GM12878 (cell line): ENCODE results near the gene SBF2. TPM values are rescaled to one million over a fixed set of nuclear protein-coding genes. Genes with fewer than 3 reads are reported as not detected.

ENCODE experiments used
- ATAC-seq: fragments of 200-7000 bp; cut with Tn5 transposase; 3 replicates; pipeline ENCODE4 v1.9.1; 2020; ENCODE audit warnings: mild to moderate bottlenecking, moderate library complexity
- BruUV-seq: library from RNA; stranded (reverse); fragments of 400-500 nt; replicated peaks from 2 replicates; lab custom pipeline; 2021; lab: Mats Ljungman, UMichigan
- CTCF ChIA-PET: fragments of 300-600 bp; sonication (Branson Sonifier 250); formaldehyde crosslinking; extraction: SDS; loops from one replicate; lab custom pipeline; 2021; ENCODE audit warnings: inconsistent platforms; lab: Yijun Ruan, JAX
- POLR2A ChIA-PET: fragments of 350-600 bp; formaldehyde crosslinking; extraction: SDS; loops from one replicate; lab custom pipeline; 2021; ENCODE audit warnings: inconsistent platforms; lab: Charles Lee
- RAD21 ChIA-PET: fragments of 300-600 bp; sonication (Branson Sonifier 250); formaldehyde crosslinking; loops from one replicate; lab custom pipeline; 2023; ENCODE audit warnings: antibody characterized with exemption; ENCODE audit not compliant: unreplicated experiment; lab: Charles Lee
- SMC1A ChIA-PET: fragments of 300-600 bp; sonication (Branson Sonifier 250); formaldehyde crosslinking; loops from one replicate; lab custom pipeline; 2023; ENCODE audit not compliant: unreplicated experiment, uncharacterized antibody; lab: Charles Lee
- DNase-seq: peaks from one replicate; pipeline ENCODE4 v3.0.0-alpha.2; 2011; ENCODE audit warnings: low read depth, low spot score
- FAIRE-seq: peaks from 3 replicates; lab custom pipeline; 2011; peaks lifted over from hg19 to GRCh38; lab: Jason Lieb, UNC
- H2AFZ ChIP-seq: 2 replicates; pipeline ENCODE4 v1.6.0; 2011; ENCODE audit warnings: low read depth, low read length, control low read depth; ENCODE audit not compliant: control insufficient read depth
- H3K27ac ChIP-seq: 2 replicates; pipeline ENCODE4 v1.5.1; 2011; ENCODE audit warnings: control low read depth; ENCODE audit not compliant: control insufficient read depth, insufficient read depth
- H3K27me3 ChIP-seq, 2 experiments: replicated peaks in 1 of 2; 2 replicates each; pipeline versions ENCODE4 v1.6.0 to v1.6.1; 2011; ENCODE audit warnings: low read length in 1 of 2; ENCODE audit not compliant: control insufficient read depth in 2 of 2, insufficient read depth in 2 of 2
- H3K36me3 ChIP-seq, 2 experiments: 2 replicates each; pipeline ENCODE4 v1.5.1; 2011; ENCODE audit warnings: low read length in 1 of 2; ENCODE audit not compliant: control insufficient read depth in 2 of 2, insufficient read depth in 2 of 2
- H3K4me1 ChIP-seq: 2 replicates; pipeline ENCODE4 v1.6.1; 2011; ENCODE audit warnings: mild to moderate bottlenecking, low read length, moderate library complexity, mixed read lengths; ENCODE audit not compliant: control insufficient read depth, insufficient read depth
- H3K4me2 ChIP-seq: 2 replicates; pipeline ENCODE4 v1.6.0; 2011; ENCODE audit warnings: control low read depth; ENCODE audit not compliant: control insufficient read depth, insufficient read depth
- H3K4me3 ChIP-seq: fragments of 200-600 bp; sonication (generic); 2 replicates; pipeline ENCODE4 v1.5.1; 2016
- H3K79me2 ChIP-seq: 2 replicates; pipeline ENCODE4 v1.6.0; 2011; ENCODE audit warnings: low read length; ENCODE audit not compliant: control insufficient read depth, insufficient read depth
- H3K9ac ChIP-seq: 2 replicates; pipeline ENCODE4 v1.8.0; 2011; ENCODE audit warnings: low read length, control low read depth, mixed read lengths; ENCODE audit not compliant: control insufficient read depth, insufficient read depth
- H3K9me3 ChIP-seq: replicated peaks from 3 replicates; pipeline ENCODE4 v1.5.1; 2011; ENCODE audit warnings: mild to moderate bottlenecking, low read length; ENCODE audit not compliant: control insufficient read depth, insufficient read depth
- H4K20me1 ChIP-seq: 2 replicates; pipeline ENCODE4 v1.6.0; 2011; ENCODE audit not compliant: control insufficient read depth, insufficient read depth
- BACH1 ChIP-seq: fragments of 450-650 bp; IDR thresholded peaks from 2 replicates; pipeline ENCODE4 v1.6.1; 2017; ENCODE audit warnings: mild to moderate bottlenecking, borderline replicate concordance
- E2F4 ChIP-seq: IDR thresholded peaks from 2 replicates; pipeline ENCODE4 v1.6.1; 2012; ENCODE audit warnings: low read depth, low read length, improper control_type of control experiment
- IKZF1 ChIP-seq: fragments of 450-650 bp; conservative IDR thresholded peaks from 2 replicates; pipeline ENCODE4 v1.6.1; 2017; ENCODE audit warnings: antibody characterized with exemption, mild to moderate bottlenecking
- JUNB ChIP-seq: IDR thresholded peaks from 2 replicates; pipeline ENCODE4 v1.6.1; 2016; ENCODE audit warnings: antibody characterized with exemption, mild to moderate bottlenecking
- MEF2A ChIP-seq: IDR thresholded peaks from 2 replicates; pipeline ENCODE4 v1.6.1; 2011; ENCODE audit warnings: low read depth, mild to moderate bottlenecking, low read length, moderate library complexity; ENCODE audit not compliant: insufficient read depth
- MTA2 ChIP-seq: fragments of 450-650 bp; IDR thresholded peaks from 2 replicates; pipeline ENCODE4 v1.6.1; 2016; ENCODE audit warnings: low read depth, mild to moderate bottlenecking, moderate library complexity
- MYC ChIP-seq: IDR thresholded peaks from 2 replicates; pipeline ENCODE4 v1.6.1; 2011; ENCODE audit warnings: mild to moderate bottlenecking, low read length, moderate library complexity, inconsistent platforms; ENCODE audit not compliant: insufficient read depth, insufficient replicate concordance, insufficient read length, severe bottlenecking
- RB1 ChIP-seq: fragments of 450-650 bp; formaldehyde crosslinking; IDR thresholded peaks from 2 replicates; pipeline ENCODE4 v1.6.1; 2017; ENCODE audit warnings: mild to moderate bottlenecking, borderline replicate concordance
- RBBP5 ChIP-seq: fragments of 200-600 bp; sonication (generic); conservative IDR thresholded peaks from 2 replicates; pipeline ENCODE4 v1.6.1; 2016
- TCF7 ChIP-seq: IDR thresholded peaks from 2 replicates; pipeline ENCODE4 v1.6.1; 2014; ENCODE audit warnings: antibody characterized with exemption, borderline replicate concordance
- USF2 ChIP-seq: IDR thresholded peaks from 2 replicates; pipeline ENCODE4 v1.6.1; 2011; ENCODE audit warnings: low read depth, low read length, improper control_type of control experiment, borderline replicate concordance
- WGBS: methylation state at CpG from one replicate; pipeline ENCODE4 v1.1.6; 2016; ENCODE audit warnings: low lambda C conversion rate; ENCODE audit not compliant: insufficient replicate concordance, insufficient coverage; ENCODE audit errors: missing lambda C conversion rate; 5-methylcytosine and 5-hydroxymethylcytosine counted together
- in situ Hi-C: fragments of 300-500 bp; cut with MboI; formaldehyde crosslinking; loops from 9 replicates; pipeline ENCODE4 v1.14.3; 2018; ENCODE audit warnings: mixed read lengths
- intact Hi-C: fragments of 100-400 bp; cut with micrococcal nuclease; formaldehyde crosslinking; loops from one replicate; pipeline ENCODE4 v1.14.2; 2022; ENCODE audit not compliant: unreplicated experiment
- polyA plus RNA-seq, 11 experiments: library from polyadenylated mRNA; depleted of rRNA in 4 of 11; unstranded in 6 of 11; stranded (reverse) in 5 of 11; fragments of >200 nt; fragmentation: Nextera tagmentation in 4 of 11; fragmentation: Illumina TruSeq in 1 of 11; extraction: Ambion mirVana in 4 of 11; extraction: Trizol in 1 of 11; gene quantifications; 1 replicate in 1 of 11; 2 replicates in 10 of 11; pipeline versions ENCODE4 v1.2.1 to v1.2.3, GENCODE V29; 2011 to 2016; ENCODE audit warnings: inconsistent platforms in 2 of 11, missing spikeins in 2 of 11, low read depth in 1 of 11
- total RNA-seq, 4 experiments: library from RNA; depleted of rRNA in 3 of 4; stranded (reverse); fragments of >200 nt in 3 of 4; fragmentation: Illumina TruSeq in 1 of 4; extraction: Trizol in 1 of 4; gene quantifications; 2 replicates each; pipeline versions ENCODE4 v1.2.1 to v1.2.3, GENCODE V29; 2013 to 2021
- TF ChIP-seq, protein P1 (sequence below): IDR thresholded peaks from 2 replicates; pipeline ENCODE4 v1.6.1; 2012; ENCODE audit warnings: low read depth, low read length, improper control_type of control experiment

SBF2 gene
- total and polyA plus RNA-seq, 10 of the 15 experiments (the other 5 are each of a cell fraction or from before 2014, with no cell fraction given): 0.24 to 2.3 (median 1.1) TPM

DNA sequence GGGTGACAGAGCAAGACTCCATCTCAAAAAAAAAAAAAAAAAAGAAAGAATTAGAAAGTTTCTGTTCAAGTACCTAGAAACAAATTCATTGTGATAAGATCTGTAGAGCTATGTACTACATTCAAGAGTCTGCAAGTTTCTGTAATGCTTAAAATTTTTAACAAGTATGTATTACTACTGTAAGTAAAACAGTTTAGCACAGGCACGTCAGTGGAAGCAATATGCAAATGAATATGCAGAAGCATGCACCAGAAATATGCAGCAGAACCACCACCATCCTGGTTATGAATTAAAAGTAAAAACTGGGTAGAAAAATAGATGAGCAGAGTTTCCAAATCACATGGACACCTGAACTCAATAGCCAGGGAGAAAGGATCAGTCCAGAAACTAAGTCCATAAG is 19.3 kb downstream of the SBF2 start:
- in situ Hi-C loops (no loop called here), intact Hi-C loops (no loop called here)
- Histone ChIP-seq H3K27ac (no peak overlapping the region), H3K79me2 (no peaks in the 10 kb centered on the region), H4K20me1 (no peaks in the 10 kb centered on the region), H3K4me3 (no peak overlapping the region), H3K36me3 (no peaks in the 10 kb centered on the region), H3K4me1 (no peaks in the 10 kb centered on the region), H3K27me3 (no peaks in the 10 kb centered on the region), H3K9me3 (no peaks in the 10 kb centered on the region), H3K4me2 (no peak overlapping the region), H2AFZ (no peak overlapping the region), H3K9ac (no peak overlapping the region)
- BruUV-seq: no TSS peak
- no peak for FAIRE-seq
- ChIA-PET RAD21 (no interaction called here), POLR2A (interaction anchor here (0.7 kb wide), 1 partner anchor 52 kb away, joined by 3 read pairs; no protein-coding TSS in a partner anchor), SMC1A (no interaction called here), CTCF (no interaction called here)
- no peak for TF ChIP-seq USF2
- no peak for TF ChIP-seq MEF2A
- TF ChIP-seq IKZF1: no peak
- TF ChIP-seq, protein P1, sequence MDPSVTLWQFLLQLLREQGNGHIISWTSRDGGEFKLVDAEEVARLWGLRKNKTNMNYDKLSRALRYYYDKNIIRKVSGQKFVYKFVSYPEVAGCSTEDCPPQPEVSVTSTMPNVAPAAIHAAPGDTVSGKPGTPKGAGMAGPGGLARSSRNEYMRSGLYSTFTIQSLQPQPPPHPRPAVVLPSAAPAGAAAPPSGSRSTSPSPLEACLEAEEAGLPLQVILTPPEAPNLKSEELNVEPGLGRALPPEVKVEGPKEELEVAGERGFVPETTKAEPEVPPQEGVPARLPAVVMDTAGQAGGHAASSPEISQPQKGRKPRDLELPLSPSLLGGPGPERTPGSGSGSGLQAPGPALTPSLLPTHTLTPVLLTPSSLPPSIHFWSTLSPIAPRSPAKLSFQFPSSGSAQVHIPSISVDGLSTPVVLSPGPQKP: no peak
- no peak for TF ChIP-seq RB1
- no peak for TF ChIP-seq JUNB
- no peak for TF ChIP-seq RBBP5
- no peak for TF ChIP-seq MYC
- no peak for TF ChIP-seq TCF7
- no peak for TF ChIP-seq BACH1
- no peak for TF ChIP-seq E2F4
- TF ChIP-seq MTA2: no peak
- ATAC-seq: no peak
- DNase-seq: no peak
- WGBS: 0% methylated on average over 1 of the region's 1 CpG
